Amniotic stem cell (primary cell): ENCODE results near the gene ARMH3.

Experiments
- DNase-seq: peaks from one replicate; lab custom pipeline; 2025; lab: John Stamatoyannopoulos, UW

ARMH3 gene

DNA sequence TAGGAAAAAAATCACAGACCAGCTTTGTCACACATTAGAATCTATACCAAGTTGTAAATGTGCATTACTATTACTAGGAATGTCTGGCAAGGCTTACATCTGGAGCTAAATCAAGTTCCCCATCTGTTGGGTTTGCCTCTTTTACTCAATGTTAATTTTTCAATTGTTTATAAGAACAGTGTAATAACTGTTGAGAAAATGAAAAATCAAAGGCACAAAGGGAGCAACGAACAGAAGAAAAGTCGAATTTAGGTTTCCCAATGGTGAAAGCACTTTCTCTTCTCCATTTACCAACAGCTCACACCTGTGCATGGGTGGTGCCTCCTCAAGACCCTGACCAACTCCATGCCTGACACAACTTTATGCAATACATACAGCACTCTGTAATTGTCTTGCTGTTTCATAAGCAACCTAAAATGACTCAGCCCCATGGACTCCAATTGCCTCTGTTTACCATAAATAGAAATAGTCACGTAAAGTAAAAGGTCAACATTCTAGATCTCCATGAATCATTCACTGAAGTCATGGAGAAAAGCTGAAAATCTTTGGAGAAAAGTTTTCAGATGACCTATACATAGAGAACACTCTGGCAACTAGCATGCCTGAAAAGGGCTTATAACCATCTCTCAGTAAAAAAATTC, 116.8 kb downstream of the ARMH3 start:
- DNase-seq = peak; percentile 90

DNA sequence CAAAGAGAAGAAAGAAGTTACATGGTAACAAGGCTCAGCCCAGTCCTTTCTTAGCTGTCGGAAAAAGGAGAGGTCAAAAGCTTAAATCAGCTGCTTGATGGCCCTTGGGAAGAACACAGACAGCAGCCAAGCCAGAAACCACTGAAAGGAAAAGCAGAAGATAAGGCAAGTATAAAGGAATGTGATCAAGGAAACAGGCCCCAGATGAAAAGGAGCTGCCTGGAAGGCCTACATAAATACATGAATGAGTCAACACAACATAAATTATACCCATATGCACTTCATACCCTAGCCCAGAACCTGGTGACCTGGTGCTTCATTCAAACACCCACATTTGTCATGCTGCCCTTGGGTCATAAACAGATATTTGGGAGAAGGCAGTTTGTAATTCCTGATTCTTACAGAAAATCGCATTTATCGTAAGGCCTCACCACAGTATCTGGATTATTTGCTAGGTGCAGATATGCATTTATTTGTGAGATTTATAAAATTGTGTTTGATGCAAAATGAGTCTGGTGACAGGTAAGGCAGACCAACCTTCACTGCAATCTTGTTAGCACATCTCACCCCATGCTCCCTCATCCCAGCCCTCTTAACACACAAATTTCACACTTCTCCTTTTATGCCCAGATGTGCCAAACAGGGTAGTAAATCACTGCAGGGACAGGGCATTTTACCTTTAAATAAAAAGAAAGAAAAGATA, 117.5 kb downstream of the ARMH3 start:
- no peak for DNase-seq

DNA sequence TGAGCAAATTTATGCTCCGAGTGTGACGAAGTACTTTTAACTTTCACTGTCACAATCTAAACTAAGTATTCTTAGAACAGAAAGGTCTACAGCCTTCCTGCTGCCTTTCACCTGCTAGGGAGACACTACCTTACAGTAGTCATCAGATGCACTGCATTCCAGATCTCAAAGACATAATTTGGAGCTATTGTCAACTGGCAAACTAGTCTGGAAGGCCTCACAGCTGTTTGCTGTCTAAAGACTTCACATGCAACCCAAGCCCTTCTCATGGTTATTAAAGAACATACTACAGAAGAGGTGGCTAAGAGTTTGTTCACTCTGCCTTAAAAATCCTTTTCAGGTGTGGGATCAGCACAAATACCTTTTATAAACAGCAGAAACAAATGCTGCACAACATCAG, 120.5 kb downstream of the ARMH3 start:
- DNase-seq = no peak

DNA sequence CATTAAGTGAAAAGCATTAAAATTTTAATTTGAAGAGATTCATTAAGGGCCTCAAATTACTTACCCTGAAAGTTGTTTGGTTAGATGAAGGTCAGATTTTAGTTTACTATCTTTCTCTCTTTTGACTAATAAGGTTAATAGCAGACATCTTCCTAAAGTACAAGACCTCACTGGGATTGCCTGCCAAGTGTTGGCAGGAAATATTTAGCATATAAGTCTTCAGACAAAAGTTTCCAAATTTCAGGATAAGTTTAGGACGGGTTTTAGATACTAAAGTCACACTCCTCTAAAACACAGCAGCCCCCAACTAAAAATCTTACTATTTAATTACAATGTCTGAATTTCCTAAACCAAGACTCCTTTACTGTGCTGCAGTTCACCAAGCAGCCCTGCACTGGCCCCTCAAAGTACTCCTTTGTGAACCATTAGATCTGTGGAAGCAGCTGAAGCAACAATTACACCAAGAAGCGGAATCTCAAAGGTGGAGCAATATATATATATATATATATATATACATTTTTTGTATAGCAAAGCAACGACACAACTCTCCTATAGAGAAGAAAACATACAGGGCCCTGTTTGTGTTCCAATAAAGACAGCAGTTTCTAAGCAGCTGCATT, 121.2 kb downstream of the ARMH3 start:
- no peak for DNase-seq

DNA sequence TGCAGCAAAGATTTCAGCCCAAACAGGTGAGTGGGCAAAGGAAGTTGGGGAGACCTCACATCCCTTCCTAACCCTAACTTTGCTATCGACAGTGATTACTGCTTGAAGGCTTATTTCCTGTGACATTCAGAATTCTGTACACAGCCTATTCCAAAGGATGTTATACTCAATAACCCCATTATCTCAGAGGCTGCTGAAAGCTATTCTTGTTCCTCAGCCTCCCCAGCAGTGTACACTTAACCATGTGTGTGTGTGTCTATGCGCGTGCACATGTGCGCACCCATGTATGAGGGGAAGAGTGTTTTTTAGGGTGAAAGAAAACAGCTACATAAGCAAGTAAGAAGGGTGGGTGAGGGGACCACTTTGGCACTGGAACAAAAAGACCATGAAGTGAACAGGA, 122.0 kb downstream of the ARMH3 start:
- no peak for DNase-seq

DNA sequence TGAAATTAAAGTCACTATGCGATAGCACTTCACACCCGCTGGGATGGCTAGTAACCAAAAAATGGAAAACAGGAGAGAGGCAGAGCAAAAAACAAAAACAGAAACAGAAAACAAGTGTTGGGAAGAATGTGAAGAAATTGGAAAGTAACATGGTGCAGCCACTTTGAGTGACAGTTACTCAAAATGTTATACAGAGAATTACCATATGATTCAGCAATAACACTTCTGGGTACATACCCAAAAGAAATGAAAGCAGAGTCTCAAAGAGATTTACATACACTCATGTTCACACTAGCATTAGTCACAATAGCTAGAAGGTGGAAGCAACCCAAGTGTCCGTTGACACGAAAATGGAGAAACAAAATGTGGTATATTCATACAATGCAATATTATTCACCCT, 123.8 kb downstream of the ARMH3 start:
- no peak for DNase-seq

DNA sequence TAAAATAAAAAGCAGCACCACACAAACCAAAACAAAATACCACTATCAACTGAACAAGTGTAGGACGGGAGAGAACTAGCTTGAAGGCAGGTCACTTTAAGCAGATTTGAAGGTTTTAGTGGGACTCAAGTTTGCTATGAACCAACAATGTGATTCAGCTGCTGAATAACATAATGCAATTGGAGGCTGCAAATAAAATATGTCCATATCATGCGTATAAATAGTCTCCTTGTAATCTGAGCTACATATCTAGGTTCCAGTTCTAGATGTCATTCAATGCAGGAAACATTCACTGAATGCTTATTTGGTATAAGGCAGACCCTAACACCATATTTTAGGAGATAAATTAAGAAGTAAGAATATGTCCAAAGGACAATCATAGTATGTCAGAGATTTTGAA, 130.9 kb downstream of the ARMH3 start:
- no peak for DNase-seq

DNA sequence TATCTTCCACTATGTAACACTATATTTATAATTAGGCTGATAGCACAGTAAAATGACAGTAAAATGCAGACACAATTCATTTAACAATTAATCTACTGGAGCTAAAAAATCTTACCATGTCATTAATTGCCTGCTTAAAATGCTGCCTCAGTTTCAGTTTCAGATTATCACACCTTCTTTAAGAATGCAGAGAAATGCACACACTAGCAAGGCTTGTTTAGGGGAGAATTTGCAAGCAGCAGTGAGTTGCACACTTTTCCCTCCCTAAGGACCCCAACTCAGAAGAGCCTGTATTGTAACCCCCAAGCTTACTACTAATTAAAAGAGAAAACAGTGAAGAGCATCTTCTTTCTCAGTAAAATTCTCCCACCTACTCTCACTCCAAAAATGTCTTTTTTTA, 132.7 kb downstream of the ARMH3 start:
- no peak for DNase-seq

DNA sequence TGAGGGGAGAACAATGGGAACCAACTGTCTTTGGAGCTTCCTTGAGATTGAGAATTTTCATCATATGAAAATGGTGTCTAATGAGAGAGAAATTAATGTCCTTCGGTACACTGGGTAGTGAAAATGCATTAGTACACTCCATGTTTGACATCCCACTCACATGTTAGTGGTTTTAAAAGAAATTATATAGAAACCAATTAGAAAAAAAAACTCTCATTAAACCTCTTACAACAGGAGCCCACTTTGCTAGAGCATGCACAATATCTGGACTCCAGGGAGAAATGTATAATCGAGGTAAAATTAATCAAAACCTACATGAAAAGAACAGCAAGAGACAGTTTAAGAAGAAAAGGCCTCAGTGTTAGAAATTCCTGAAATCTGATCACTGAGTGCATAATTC, 133.1 kb downstream of the ARMH3 start:
- no peak for DNase-seq

DNA sequence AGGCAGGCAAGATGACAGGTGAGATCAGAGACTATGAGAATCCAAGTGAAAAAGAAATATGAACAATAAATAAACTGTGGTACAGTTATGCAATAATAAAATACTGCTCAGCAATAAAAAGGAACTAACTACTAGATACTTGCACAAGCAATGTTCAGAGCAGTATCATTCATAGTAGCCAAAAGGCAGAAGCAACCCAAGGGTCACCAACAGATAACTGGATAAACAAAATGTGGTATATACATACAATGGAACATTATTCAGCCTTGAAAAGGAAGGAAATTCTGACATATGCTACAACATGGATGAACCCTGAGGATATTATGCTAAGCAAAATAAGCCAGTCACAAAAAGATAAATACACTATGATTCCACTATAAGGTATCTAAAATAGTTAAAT, 135.4 kb downstream of the ARMH3 start:
- no peak for DNase-seq

DNA sequence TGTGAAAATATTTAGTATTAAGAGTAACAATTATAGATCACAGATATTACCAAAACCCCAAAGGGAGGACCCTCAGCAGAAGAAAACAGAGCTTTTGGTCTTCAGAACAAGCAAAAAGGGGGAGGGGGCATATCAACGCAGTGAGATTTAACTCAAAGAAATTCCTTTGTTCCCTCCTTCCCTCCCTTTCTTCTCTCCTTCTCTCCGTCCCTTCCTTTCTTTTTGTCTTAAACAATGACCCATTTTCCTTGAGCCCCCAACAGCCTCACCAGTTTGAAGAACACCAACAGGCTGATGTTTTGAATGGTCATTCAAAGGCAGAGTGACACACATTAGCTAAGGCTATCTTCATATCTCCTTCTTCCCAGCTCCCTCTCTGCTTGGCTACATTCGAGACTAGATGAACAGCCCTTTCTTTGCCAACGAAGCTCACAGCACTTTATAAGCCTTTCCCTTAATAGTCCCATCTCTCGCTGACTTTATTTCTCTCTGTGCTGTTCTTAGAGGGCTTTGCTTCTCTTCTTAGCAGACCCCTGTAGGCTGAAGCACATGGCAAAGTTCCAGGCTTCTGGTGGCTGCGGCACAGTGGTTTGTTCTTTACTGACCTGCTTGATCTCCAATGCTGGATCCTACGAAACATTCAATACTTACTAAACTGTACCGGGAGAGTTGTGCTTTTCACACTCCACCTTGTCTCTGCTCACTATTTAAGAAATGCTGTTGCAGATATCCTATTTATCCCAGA, 136.8 kb downstream of the ARMH3 start:
- no peak for DNase-seq

DNA sequence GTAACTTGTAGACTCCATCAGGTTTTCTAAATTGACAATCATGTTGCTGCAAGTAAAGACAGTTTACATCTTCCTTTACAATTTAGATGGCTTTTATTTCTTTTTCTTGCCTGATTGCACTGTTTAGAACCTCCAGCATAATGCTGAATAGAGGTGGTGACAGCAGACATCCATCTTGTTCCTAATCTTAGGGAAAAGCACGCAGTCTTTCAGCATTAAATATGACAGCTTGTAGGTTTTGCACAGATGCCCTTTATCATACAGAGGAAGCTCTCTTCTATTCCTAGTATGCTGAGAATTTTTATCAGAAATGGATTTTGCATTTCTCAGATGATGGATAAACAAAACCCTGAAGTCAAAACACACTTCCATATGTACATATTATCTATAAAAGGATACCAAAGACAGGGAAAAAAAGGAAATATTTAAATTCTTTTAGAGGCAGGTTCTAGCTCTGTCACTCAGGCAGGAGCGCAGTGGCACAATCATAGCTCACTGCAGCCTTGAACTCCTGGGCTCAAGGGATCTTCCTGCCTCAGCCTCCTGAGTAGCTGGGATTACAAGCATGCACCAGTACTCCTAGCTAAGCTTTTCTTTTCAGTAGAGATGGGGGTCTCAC, 143.3 kb downstream of the ARMH3 start:
- no peak for DNase-seq

DNA sequence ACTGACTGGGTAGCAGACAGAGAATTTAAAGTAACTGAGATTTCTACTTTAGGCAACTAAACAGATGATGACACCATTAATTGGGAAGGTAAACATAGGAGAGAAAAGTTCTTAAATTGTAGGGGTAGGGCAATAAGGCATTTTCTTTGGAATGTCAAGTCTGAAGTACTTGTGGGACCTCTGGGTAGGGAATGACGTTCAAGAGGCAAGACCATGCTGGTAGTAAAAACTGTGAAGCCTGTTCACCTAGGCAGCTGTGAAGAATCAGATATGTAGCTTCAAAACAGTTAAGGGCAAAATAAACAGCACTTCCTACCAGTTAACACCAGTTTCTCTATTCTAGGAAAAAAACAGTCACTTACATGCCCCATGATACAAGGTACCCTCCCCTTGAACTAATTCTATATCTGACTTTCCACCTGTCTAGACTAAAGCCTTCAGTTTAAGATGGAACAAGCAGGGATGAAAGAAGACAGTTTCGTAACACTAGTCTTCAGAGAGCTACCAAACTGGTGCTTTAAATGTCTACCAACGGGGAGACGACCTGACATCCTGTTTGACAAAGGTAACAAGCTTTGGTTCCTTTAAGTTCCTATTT, 149.3 kb downstream of the ARMH3 start:
- no peak for DNase-seq

DNA sequence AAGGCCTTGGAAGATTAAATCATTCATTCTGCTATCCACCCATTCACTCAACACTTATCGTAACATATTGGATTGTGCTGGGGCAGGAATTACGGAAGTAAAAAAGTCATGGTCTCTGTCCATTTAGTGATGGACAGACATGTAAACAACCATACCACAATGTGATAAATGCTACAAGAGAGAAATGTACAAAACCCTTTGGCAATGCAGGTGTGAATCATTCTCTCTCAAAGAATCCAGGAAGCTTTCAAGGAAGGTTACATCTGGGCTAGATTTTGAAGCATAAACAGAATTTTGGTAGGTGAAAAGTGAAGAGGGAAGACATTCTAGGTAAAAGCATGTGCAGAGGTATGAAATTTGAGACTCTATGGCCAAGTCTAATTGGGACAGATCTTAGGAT, 150.7 kb downstream of the ARMH3 start:
- DNase-seq = no peak

DNA sequence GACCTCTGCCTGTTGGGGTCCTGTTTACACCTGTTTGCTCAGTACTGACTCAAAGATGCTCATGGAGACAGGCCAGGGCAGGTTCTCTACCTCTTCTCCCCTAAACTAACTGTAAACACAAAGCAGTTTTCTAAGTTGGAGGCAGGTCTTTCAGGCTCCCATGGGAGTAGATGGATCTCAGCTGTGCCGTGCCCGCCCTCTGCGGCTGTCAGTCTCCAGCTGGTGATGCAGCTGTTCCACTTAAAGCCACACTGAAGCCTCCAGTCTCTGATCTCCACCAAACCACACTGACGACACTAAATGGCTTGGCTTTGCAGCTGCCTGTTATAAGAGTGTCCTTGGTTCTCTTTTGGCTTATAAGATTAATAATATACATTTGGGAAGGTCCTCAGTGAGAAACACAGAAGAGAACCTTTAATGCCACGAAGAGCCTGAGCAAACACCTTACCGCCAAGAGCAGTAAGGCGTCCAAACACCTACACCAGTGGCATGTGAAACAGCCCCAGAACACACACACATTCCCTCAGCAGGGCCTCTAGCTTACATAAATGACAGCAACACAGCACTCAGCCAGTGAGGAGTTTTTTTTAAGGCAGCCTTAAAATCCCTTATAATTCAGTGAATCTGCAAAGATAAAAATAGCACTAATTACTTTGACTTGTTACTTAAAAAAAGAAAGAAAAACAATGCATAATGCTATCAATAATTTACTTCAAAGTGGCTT, 152.0 kb downstream of the ARMH3 start:
- no peak for DNase-seq

DNA sequence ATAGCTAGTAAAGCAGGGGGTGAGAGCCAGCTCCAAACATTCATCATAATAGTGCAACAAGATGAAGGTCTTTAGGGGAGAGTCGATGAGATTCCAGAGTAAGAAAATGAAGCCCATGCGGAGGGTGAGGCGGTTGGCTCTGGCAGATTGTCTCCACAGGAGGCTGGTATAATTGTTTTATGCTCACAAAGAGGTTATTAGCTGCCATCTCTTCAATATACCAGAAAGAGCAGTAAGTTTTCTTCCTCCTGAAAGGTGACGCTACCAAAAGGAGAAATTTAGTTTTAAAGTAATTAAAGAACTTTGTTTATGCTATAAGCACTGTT, 153.2 kb downstream of the ARMH3 start:
- no peak for DNase-seq

DNA sequence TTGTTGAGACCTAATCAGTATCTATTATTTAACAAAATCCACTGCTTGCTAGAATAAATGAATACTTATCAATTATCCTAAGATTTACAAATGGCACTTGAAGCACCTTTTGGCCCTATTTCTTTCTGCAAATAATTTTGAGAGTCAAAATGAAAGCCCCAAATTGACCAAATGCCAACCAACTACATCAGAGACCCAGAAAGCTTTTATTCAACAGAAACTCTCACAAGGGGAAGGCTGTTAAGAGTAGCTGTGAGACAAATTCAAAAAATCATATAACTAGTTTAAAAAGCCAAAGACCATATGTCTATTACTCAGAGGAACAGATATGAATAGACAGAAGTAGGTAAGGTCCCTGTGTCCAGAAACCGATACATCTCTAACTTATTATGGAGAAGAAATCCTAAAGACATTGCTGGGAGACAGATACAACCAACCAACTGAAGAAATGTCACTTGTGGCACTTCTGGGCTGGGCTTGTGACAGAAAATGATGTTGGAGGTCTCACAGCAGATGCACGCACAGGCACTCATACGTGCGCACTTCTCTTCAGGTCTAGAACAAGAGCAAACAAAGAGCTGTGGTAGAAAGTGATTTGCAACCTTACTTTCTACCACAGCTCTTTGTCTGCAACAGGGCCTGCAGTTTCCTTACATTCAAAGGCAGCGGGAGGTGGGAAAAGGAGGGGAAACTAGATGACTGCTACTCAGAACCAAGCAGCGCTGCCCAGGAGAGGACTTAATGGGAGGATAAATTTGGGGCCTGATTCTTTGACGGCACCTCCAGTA, 153.7 kb downstream of the ARMH3 start:
- DNase-seq = no peak

DNA sequence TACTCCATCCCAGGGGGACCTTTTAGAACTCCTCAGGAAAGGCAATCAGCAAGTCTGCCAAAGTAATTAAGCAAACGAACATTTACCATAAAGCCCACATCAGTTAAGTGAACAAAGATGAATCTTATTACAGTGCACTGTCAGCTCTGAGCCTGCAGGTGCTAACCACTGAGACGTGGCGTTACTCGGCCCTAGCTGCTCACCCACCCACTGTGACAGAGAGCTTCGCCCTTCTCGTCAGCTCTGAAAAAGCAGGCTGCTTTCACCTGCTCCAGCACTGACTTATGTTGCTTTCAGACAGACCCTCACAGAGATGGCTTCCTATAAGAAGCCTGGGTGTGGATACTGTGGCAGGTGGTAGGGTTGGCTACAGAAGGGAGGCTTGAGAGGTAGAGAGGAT, 154.6 kb downstream of the ARMH3 start:
- DNase-seq = no peak

DNA sequence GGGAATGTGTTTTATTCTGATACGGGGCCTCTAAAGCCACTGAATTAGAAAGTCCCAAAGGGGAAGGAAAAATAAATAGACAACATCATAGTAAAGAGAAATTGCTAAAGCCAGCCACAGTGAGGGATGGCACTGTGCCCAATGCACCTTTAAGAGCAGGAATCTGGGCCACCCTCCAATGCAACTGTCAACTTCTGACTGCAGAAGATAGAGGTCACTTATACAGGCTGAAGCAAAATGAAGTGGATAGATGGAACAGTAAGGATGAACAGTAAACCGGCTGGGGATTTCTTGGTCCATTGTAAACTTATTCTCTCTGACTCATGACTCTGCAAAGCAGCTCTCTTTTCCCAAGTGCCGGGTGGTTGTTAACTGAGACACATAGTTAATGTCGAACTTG, 158.3 kb downstream of the ARMH3 start:
- DNase-seq = no peak

DNA sequence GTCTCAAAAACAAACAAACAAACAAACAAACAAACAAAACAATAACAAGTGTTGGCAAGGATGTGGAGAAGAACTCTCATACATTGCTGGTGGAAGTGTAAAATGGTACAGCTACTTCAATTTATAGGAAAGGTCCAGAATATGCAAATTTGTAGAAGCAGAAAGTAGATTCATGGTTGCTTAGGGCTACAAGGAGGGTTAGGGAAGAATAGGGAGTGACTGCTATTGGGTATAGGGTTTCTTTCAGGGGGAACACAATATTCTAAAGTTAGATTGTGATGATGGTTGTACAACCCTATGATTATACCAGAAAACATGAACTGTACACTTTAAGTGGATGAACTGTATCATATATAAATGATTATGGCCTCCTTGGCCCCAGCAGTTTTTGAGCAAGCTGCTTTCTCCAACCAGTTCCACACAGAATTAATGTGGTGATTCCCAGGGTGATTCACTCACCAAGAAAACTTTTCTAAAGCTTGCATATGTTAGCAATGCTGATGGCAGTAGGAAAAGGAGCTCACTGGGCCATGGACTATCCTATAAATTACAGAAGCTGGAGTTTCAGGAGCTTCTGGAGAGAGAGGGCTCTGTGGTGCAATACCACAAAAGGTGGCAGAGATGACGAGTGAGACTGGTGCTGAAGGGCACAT, 159.6 kb downstream of the ARMH3 start:
- DNase-seq = no peak
